ENCODE data around the gene SLC52A3. TPM values are rescaled to one million over a fixed set of nuclear protein-coding genes. Genes with fewer than 3 reads are reported as not detected.
A peak's percentile ranks its signal among the peaks of the same experiment; 100 is the strongest.
"Not testable (repeated sequence)": the region's sequence is repeated elsewhere in the genome, so short reads cannot be mapped to it uniquely, and the experiment has no call there.

The SLC52A3 gene
- total RNA-seq, 3 donors from 2014 or later, result 0.16 to 7.2 (median 4.1) TPM

- Histone ChIP-seq H3K36me3 (no peaks in the 10 kb centered on the region), H3K27ac (no peak overlapping the region), H3K4me1 (no peaks in the 10 kb centered on the region), H3K4me3 (peak overlapping the region; percentile 11 to 65 (median 43)), H3K9me3 (no peaks in the 10 kb centered on the region), H3K27me3 (peaks cover 0 to 28% of the 10 kb centered on the region in 2 donors)
- TF ChIP-seq POLR2AphosphoS5 (IDR thresholded peaks at IDR 0.05) (no peak), CTCF (IDR thresholded peaks at IDR 0.05) (peak in 1 of 3 donors; percentile 35), POLR2A (IDR thresholded peaks at IDR 0.05) (no peak)
- DNase-seq (ENCODE audit: low spot score in 2 of 2), result no peak
- intact Hi-C loops (cut with DNase I; ENCODE audit: low total_unique reads), result no loop called here
Observed at GRCh38 chr20:728256-728944, 39.9 kb downstream of the SLC52A3 start.

GRCh38 chr20:726160-726559, 42.1 kb downstream of the SLC52A3 start:
- Histone ChIP-seq H3K27ac (no peak overlapping the region), H3K4me3 (no peak overlapping the region), H3K36me3 (no peaks in the 10 kb centered on the region), H3K9me3 (no peaks in the 10 kb centered on the region), H3K27me3 (peaks cover 0 to 39% of the 10 kb centered on the region in 2 donors), H3K4me1 (no peaks in the 10 kb centered on the region)
- no peak for DNase-seq (ENCODE audit: low spot score in 2 of 2)
- intact Hi-C loops (cut with DNase I; ENCODE audit: low total_unique reads), result no loop called here
- TF ChIP-seq CTCF (IDR thresholded peaks at IDR 0.05) (no peak), POLR2A (IDR thresholded peaks at IDR 0.05) (no peak), POLR2AphosphoS5 (IDR thresholded peaks at IDR 0.05) (no peak)

GRCh38 chr20:725491-725890, 42.8 kb downstream of the SLC52A3 start:
- Histone ChIP-seq H3K27ac (no peak overlapping the region), H3K4me3 (no peak overlapping the region), H3K4me1 (no peaks in the 10 kb centered on the region), H3K27me3 (peaks cover 0 to 42% of the 10 kb centered on the region in 2 donors), H3K36me3 (no peaks in the 10 kb centered on the region), H3K9me3 (no peaks in the 10 kb centered on the region)
- DNase-seq (ENCODE audit: low spot score in 2 of 2), result no peak
- intact Hi-C loops (cut with DNase I; ENCODE audit: low total_unique reads), result no loop called here
- TF ChIP-seq POLR2AphosphoS5 (IDR thresholded peaks at IDR 0.05), result no peak

GRCh38 chr20:724797-725196, 43.5 kb downstream of the SLC52A3 start:
- H3K27ac ChIP-seq; H3K36me3 ChIP-seq; H3K4me1 ChIP-seq; H3K4me3 ChIP-seq; DNase-seq (ENCODE audit: low spot score in 2 of 2); intact Hi-C loops (cut with DNase I; ENCODE audit: low total_unique reads); H3K9me3 ChIP-seq: not testable (repeated sequence)
- H3K27me3 ChIP-seq, result peaks cover 0 to 47% of the 10 kb centered on the region in 2 donors

GRCh38 chr20:723756-724155, 44.5 kb downstream of the SLC52A3 start:
- Histone ChIP-seq H3K36me3 (no peaks in the 10 kb centered on the region), H3K4me1 (no peaks in the 10 kb centered on the region), H3K27ac (no peak overlapping the region), H3K4me3 (no peak overlapping the region), H3K27me3 (peaks cover 0 to 43% of the 10 kb centered on the region in 2 donors), H3K9me3 (no peaks in the 10 kb centered on the region)
- intact Hi-C loops (cut with DNase I; ENCODE audit: low total_unique reads), result no loop called here
- TF ChIP-seq CTCF (IDR thresholded peaks at IDR 0.05), result no peak
- no peak for TF ChIP-seq POLR2AphosphoS5 (IDR thresholded peaks at IDR 0.05)
- TF ChIP-seq POLR2A (IDR thresholded peaks at IDR 0.05), result no peak
- peak in 1 of 2 donors; percentile 46 for DNase-seq (ENCODE audit: low spot score in 2 of 2)

GRCh38 chr20:722822-723644, 45.3 kb downstream of the SLC52A3 start:
- no peak for DNase-seq (ENCODE audit: low spot score in 2 of 2)
- H3K4me1 ChIP-seq, result no peaks in the 10 kb centered on the region
- intact Hi-C loops (cut with DNase I; ENCODE audit: low total_unique reads), result no loop called here
- H3K27me3 ChIP-seq, result peaks cover 0 to 35% of the 10 kb centered on the region in 2 donors
- no peak overlapping the region for H3K27ac ChIP-seq
- no peaks in the 10 kb centered on the region for H3K9me3 ChIP-seq
- H3K36me3 ChIP-seq, result no peaks in the 10 kb centered on the region
- no peak for TF ChIP-seq CTCF (IDR thresholded peaks at IDR 0.05)
- no peak for TF ChIP-seq POLR2AphosphoS5 (IDR thresholded peaks at IDR 0.05)
- no peak for TF ChIP-seq POLR2A (IDR thresholded peaks at IDR 0.05)
- no peak overlapping the region for H3K4me3 ChIP-seq
